ENCODE results near the gene VWC2L.

The VWC2L gene

DNA sequence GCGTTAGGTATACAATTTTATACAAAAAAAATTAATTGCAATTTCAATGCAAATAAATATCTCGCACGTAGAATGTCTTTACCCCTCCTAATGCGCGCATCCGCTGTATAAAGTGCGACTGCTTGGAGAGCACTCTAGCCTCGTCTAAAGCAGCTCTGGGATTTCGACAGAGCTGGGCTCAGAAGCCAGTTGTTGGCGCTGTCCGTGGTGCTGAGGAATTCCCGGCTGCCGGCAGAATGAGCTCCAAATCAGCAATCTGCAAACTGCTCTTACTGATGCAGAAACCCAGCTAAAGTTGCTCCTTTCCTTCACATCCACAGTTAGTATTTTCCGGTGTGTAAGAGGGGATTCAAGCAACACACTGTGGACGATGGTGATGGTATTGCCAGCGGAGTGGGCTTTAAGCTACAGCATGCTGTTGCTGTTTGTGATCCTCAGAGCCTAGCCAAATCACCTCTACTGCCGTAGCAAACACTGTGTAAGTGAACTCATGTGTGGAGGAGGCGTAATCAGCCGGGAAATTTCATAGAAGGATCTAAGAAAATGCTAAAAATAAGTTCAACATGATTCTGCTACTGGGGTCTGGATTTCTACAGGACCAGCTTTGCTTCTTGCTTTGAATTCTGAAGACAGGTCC lies at the start of gene VWC2L:
Gene VWC2L (plus strand): TSS at position 137 of the 637 bp plus-strand sequence. CDS start 3,140 bp downstream, outside the sequence.
- no peak for DNase-seq (ENCODE audit: low read depth)

- DNase-seq (ENCODE audit: low read depth): no peak
Observed at GRCh38 chr2:214361116-214361515, 49.7 kb upstream of the VWC2L start.

DNA sequence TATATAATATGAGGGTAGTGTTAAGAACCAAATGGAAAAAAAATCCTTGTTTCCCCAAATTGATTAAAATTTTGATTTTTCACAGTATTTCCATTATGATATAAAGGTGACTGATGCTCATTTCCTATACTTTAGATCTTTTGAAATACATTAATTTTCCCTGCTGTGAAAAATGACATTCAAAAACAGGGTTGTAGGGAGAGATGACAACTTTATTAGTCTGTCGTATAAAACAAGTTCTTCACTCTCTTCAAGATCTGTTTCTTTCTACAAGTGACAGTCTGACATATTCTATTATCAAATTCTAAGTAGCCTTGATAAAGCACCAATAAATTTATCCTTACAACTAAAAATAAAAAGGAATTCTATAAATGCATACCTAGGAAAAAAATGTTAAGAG lies 45.3 kb upstream of the VWC2L start:
- no peak for DNase-seq (ENCODE audit: low read depth)

DNA sequence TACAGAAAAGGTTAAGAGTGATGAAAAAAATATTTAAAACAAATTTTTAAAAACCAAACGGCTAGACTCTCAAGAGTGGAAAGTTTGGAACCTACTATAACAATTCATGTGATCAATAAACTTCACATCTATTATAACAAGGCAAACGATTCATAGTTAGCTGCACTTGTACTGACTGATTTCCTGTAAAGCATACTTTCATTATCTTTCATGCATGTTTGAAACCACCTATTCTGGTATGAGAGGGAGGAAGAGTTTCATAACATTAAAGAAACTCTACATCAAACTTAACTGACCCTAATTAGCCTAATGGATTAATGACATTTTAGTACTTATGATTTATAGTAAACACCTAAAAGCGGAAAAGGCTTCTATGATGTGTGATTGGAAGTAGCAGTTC lies 43.7 kb upstream of the VWC2L start:
- no peak for DNase-seq (ENCODE audit: low read depth)

- no peak for DNase-seq (ENCODE audit: low read depth)
Observed at GRCh38 chr2:214376618-214377285, 34.1 kb upstream of the VWC2L start.

GRCh38 chr2:214377286-214377624 lies 33.6 kb upstream of the VWC2L start:
- no peak for DNase-seq (ENCODE audit: low read depth)

DNA sequence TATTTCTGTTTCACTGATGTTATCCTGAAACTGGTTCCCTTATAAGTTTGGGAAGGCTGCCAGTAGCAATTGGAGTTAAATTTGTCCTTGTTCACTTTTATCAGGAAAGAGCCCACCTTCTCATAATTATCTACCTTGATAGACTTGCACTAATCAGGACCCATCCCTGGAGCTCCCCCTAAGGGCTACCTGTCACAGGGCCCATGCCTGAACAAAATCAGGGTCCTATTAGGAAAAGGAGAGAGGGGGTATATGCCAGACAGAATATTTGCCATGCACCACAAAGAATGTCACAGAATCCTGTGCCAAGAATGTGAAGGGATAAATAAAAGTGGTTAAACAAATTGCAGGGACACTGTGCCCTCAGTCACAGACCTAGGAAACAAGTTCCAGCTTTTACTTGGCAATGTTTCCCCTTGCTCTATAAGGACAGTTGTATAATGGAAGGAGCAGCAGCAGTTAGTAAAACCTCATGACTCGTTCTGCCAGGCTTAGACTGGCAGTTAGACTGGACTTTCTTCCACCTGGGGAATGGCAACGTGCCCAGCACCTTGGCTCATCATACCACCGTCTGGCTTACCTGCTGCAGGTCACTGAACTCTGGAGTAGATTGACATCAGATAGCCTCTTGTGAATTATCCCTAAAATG lies 32.3 kb upstream of the VWC2L start:
- DNase-seq (ENCODE audit: low read depth): no peak

GRCh38 chr2:214379227-214379626 lies 31.6 kb upstream of the VWC2L start:
- DNase-seq (ENCODE audit: low read depth): no peak

DNA sequence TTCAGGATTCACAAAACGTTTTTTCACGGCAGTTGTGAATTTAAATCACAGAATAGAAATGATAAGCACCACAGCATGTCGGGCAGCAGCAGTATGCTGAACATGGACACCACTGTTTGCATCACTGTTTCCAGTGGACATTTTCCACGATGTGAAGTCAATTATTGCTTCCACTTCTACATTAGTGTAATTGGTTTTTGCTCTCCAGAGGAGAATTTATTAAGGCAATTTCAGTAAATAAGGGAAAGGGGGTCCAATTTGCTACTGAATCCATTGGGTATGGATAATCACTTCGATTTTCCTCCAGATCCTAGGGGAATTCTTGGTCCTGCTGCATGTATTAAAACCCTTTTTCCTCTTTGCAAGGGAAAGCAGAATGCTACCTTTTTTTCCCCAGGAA lies 30.2 kb upstream of the VWC2L start:
- DNase-seq (ENCODE audit: low read depth): no peak

DNA sequence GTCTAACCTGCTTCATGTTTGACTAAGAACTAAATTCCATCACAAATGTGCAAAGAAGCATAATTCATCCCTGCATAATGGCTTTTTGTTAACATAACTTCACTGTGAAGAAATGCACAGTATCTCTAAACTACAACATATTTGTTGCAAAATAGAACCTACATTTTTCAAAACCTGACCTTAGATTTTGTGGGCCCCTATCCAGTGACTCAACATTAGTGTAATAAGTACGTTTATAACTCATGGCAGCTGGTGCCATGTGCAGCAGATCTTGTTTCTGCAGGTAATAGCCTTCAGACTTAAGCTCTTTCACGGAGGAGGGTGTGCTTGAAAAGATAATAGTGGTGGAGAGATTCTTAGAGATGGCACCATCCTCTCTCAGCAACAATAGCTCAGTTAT lies 28.6 kb upstream of the VWC2L start:
- DNase-seq (ENCODE audit: low read depth): no peak

GRCh38 chr2:214386720-214387119 lies 24.1 kb upstream of the VWC2L start:
- DNase-seq (ENCODE audit: low read depth): no peak

DNA sequence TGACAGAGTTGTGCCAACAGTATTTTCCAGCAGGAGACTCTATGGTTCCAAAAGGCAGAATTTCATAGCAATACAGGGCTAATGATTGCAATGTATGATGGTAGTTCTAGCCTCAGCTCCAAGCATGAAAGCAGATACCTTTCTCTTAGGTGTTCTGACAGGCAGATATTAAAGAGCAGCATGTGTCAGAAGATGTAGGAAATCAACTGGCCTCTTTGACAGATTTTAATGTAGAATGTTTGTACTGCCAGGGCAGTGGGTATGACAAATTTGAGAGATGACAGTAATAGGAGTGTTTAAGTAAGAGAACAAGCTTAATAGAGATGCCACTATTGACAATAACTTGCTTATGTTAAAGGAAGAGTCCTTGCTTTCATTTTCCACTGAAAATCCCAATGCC lies 21.5 kb upstream of the VWC2L start:
- no peak for DNase-seq (ENCODE audit: low read depth)

- DNase-seq (ENCODE audit: low read depth): no peak
Observed at GRCh38 chr2:214393796-214394195, 17.1 kb upstream of the VWC2L start.

DNA sequence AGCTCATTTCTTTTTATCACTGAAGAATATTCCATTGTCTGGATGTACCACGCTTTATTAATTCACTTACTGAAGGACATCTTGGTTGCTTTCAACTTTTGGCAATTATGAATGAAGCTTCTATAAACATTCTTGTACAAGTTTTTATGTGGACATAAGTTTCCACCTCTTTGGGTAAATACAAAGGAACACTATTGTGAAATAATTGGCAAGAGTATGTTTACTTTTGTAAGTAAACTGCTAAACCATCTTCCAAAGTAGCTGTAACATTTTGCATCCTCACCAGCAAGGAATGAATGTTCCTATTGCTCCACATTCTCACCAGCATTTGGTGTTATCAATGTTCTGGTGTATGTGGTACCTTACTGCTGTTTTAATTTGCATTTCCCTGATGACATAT lies 15.8 kb upstream of the VWC2L start:
- no peak for DNase-seq (ENCODE audit: low read depth)

- DNase-seq (ENCODE audit: low read depth): no peak
Observed at GRCh38 chr2:214401580-214401979, 9.3 kb upstream of the VWC2L start.

DNA sequence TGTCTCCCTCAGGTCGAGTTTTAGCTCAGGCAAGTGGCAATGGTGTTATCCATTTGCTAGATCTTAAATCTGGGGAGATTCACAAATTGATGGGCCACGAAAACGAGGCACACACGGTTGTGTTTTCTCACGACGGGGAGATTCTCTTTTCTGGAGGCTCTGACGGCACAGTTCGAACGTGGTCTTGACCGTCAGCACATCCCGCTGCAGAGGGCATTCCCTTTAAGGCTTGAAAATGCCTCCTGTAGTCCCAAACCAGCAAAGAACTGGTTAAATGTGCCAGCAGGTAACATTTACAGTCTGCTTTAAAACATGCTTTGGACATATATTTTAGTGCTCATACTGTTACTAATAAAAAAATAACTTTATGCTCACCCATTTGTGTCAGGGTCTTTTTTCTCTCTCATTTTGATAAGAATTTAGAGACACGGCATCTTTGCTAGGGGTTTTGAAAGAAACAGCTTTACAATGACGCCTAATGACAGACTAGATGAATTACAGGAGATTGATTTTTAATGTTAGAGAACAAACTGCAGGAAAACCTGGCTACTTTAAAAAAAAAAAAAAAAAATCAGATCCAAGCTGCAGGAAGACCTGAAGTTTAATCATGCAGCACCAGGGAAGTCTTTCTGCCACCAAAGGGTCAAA lies 602 bp upstream of the VWC2L start:
- DNase-seq (ENCODE audit: low read depth): no peak

GRCh38 chr2:214412679-214413078 lies 1.8 kb downstream of the VWC2L start:
- no peak for DNase-seq (ENCODE audit: low read depth)

DNA sequence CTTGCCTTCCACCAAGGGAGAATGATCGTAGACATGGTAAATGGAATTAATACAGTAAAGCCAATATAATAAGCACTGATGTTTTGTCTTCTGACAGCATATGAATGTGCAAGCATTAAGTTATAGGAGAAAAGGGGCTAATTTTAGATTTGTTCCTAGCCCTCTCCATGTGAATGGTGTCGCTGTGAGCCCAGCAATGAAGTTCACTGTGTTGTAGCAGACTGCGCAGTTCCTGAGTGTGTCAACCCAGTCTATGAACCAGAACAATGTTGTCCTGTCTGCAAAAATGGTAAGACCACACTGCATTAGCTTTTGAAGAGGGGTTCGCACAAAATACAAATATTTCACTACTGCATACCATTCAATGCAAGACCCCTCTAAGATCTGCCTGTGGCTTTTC lies 25.6 kb downstream of the VWC2L start:
- DNase-seq (ENCODE audit: low read depth): no peak

DNA sequence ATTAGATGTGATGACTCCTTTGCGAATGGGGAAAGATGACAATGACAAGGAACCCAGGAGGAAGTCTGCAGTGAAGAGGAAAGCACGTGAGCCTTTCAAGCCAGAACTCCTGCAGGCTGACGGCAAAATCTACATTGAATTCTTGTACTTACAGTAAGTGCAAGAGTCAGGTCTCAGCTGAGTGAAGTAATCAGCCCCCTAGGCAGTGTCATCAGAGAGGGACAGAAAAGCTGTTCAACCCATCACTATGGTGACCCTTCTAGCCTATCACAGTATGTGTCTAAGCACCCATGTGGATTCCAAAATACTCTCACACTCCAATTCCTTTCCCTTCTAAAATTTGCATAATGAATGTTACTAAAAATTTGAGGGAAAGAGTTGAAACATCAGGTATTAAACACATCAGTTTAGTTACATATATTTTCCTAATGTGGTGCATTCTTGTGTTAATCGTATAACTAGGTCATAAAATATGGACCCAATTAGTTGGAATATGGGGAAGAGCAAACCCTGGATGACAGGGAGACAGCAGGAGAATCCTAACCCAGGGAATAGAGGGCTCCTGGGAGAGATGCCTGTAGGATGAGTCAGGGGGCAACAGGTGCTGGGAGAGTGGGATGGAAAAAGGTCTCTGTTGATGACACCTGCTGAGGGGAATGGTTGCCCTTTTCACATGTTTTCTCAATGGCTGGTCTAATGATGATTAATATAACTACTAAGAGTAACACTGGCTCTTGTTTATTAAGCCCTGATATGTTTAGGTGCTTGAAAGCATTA lies 39.5 kb downstream of the VWC2L start:
- DNase-seq (ENCODE audit: low read depth): no peak

GRCh38 chr2:214451516-214452275 lies 40.8 kb downstream of the VWC2L start:
- DNase-seq (ENCODE audit: low read depth): no peak

DNA sequence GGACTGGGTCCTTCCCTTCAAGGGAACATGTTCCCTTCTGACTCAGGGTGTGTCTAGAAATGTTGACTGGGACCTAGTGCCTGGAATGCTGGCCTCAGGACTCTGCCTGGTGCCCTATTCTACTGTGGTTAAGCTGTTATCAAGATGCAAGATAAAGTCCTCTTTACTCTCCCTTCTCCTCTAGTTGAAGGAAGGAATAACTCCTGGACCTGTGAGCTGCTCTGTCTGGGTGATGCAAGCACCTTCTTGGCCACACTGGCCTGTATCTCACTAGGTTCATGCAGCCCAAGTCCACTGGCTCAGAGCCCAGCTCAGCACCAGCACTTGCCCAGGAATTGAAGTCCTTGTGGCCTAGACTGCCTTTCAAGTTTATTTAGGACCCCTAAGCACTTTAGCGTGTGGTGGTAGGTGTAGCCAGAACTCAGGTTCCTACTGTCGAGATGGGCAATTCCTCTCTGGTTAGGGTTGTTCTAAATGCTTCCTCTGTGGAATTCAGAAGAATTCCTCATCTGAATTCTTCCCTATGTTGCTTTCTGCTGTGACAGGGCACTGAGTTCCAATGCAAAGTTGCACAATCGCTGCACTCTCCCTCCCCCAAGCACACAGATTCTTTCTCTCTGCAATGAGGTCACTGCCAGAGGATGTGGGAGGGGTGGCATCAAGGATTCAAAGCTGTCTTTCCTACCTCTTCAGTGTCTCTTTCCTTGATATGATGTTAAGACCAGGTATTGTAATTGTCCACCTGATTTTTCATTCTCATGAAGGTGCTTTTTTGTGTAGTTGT lies 54.7 kb downstream of the VWC2L start:
- no peak for DNase-seq (ENCODE audit: low read depth)

Data from activated T-helper 1 cell treated with Interleukin-2 at 50 U/mL for 16 hours (primary cell).